NCI-H1417 (cell line): ENCODE data around the gene TRAF7.

Experiments
- DNase-seq, 3 experiments: peaks; one replicate each; lab custom pipeline; 2025; lab: John Stamatoyannopoulos, UW

The TRAF7 gene

DNA sequence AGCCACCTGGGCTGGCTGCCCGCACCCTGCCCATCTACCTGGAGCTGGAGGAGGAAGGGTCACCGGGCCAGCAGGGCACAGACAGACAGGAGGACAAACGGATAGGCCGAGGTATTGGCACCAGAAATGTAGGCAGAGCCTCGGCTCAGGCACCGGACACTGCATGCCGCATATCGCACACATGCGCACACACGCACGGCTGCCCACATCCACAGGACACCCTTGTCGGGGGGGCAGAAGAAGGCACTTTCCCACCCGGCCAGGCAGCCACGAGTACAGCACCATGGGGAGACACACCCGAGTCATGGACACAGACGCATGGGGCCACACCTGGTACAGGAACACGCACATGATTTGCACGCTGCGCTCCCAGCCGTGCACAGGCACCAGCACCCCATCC is 26.4 kb downstream of the TRAF7 start:
- DNase-seq = no peak

DNA sequence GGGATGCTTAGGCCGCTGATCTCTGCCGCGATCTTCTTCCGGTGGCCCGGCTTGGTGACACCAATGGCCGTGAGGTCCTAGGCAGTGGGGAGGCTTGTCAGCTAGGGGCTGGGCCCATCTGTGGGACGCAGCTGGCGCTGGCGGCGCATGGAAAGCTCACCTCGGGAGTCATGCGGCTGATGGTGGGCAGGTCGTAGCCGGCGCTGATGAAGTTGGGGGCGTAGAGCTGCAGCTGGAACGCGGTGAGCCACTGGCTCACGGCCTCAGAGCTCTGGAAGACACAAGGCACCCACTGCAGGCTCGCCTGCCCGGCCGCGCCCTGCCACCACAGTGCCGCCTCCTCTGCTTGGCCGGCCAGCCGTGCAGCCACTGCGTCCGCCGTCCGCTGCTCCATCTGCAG is 28.1 kb downstream of the TRAF7 start:
- no peak for DNase-seq

DNA sequence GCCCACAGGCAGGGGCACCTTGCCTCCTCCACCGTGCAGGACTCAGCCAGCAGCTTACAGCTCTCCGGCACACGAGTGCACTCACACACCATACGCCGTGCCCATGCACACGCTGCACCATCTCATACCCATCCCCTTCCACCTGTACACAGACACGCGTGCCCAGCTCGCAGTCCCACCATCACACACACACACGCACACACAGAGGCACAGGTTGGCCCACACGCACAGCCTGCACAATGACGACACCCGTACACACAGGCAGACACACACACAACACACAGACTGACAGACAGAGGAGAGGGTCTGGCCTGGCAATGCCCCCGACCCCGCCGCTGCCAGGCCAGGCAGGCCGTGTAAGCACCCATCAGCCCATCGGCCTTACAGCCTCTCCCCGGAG is 28.8 kb downstream of the TRAF7 start:
- no peak for DNase-seq

DNA sequence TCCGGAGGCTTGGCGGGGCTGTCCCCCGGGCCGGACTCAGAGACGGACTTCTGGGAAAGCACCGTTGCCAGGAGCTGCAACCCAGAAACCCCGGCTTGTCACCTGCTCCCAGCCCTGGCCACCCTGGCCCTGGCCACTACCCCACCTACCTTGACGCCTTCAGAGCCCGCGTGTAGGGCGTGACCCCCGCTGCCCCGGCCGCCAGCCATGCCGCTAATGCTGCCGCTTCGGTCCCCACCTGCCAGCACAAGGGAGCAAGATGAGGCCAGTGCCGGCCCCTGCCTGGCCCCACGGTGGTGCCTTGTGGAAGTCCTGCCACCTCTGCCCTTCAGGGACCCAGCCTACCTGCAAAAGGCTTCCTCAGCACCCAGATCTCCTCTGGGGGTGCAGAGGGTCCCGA is 29.4 kb downstream of the TRAF7 start:
- DNase-seq = no peak

DNA sequence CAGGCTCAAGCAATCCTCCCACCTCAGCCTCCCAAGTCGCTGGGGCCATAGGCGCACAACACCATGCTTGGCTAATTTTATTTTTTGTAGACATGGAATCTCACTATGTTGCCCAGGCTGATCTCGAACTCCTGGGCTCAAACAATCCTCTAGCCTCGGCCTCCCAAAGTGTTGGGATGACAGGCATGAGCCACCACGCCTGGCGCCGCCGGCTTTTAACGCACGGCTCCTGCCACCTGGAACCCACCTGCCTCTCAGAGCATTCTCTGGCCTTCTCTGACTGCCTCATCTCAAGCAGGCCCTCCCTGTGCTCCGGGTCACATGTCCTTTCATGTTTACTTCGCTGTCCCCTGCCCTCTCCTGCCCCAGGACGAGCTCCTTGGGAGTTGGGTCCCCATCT is 30.5 kb downstream of the TRAF7 start:
- no peak for DNase-seq

DNA sequence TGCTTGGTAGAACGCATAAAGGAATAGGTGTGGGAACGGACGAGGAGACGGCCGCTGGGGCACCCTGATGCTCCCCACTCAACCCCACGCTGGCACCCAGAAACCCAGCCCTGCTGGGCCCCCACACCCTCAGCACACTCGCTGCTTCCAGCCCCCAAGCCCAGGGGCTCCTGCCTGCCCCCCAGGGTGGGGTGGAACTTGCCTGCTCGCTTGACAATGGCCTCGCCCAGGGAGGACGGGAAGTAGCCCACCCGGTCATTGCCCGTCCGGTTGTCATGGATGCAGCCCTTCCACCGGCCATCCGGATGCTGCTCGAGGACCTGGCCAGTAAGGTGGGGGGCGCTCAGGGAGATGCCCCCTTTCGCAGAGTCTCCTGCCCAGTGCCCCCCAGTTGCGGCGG is 30.9 kb downstream of the TRAF7 start:
- no peak for DNase-seq

DNA sequence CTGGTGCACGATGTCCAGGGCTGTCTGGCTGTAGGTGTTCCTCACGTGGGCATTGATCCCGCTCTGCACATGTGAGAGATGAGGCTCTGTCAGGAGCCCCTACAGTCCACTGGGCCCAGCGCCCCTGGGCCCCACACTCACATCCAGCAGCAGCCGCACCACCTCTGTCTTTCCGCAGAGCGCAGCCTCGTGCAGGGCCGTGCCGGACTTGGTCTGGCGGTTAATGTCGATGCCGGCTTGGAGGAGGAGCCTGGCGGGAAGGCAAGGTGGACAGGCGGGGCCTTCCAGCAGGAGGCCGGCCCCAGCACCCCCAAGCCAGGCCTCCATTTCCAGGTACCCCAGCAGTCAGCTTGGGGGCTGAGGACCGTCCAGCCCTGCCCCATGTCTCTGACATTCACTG is 31.6 kb downstream of the TRAF7 start:
- DNase-seq = no peak

DNA sequence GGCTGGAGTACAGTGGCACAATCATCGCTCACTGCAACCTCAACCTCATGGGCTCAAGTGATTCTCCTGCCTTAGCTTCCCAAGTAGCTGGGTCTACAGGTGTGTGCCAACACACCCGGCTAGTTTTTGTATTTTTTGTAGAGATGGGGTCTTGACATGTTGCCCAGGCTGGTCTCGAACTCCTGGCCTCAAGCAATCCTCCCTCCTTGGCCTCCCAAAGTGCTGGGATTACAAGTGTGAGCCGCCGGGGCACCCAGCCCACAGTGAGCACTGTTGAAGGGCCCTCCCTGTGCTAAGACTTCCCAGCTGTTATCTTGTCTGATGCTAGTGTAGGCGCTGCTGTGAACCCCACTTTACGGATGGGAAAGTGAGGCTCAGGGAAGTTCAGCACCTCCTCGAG is 32.8 kb downstream of the TRAF7 start:
- no peak for DNase-seq

DNA sequence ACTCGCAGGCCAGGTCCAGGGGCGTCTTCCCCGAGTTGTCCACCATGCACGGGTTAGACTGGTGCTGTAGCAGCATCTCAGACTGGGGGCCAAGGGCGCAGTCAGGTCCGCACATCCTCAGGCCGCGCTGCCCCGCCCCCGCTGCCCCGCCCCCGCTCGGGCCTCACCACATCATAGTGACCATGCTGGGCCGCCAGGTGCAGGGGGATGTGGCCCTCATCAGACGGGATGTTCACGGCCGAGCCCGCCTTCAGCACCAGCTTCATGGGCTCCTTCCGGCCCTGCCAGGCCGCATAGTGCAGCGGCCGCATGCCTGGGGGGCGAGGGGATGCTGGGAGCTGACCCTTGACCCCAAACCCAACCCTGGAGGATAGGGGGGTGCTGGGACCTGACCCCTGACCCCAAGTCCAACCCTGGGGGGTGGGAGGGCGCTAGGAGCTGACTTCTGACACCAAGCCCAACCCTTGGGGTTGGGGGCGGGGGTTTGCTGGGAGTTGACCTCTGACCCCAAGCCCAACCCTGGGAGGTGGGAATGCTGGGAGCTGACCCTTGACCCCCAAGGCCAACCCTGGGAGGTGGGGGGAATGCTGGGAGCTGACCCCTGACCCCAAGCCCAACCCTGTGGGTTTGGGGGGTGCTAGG is 33.8 kb downstream of the TRAF7 start:
- no peak for DNase-seq

DNA sequence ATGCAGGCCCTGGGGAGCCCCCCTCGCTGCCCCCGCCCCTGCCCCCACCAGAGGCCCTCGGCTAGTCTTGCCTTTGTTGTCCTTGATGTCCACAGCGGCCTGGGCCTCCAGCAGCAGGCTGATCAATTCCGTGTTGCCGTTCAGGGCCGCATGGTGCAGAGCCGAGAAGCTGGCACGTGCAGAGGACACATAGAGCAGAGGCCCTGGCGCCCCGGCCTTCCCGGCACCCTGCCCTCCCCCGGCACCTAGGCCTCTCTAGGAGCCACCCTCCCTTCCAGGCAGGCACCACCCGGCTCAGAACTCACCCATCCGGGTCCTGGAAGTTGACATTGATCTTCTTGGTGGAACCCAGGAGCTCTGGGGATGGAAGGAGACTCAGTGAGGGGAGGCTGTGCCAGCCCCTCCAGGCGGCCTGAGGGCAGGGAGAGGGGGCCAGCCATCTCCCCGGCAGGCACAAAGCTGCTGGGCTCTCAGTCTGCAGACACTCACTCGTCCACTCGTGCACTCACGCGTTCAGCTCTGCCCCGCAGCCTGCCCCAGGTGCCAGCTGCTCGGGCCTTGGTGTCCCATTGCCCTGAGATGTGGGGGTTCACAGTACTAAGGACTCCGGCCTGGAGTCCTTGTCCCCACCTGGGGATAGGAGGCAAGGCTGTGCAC is 34.5 kb downstream of the TRAF7 start:
- no peak for DNase-seq

DNA sequence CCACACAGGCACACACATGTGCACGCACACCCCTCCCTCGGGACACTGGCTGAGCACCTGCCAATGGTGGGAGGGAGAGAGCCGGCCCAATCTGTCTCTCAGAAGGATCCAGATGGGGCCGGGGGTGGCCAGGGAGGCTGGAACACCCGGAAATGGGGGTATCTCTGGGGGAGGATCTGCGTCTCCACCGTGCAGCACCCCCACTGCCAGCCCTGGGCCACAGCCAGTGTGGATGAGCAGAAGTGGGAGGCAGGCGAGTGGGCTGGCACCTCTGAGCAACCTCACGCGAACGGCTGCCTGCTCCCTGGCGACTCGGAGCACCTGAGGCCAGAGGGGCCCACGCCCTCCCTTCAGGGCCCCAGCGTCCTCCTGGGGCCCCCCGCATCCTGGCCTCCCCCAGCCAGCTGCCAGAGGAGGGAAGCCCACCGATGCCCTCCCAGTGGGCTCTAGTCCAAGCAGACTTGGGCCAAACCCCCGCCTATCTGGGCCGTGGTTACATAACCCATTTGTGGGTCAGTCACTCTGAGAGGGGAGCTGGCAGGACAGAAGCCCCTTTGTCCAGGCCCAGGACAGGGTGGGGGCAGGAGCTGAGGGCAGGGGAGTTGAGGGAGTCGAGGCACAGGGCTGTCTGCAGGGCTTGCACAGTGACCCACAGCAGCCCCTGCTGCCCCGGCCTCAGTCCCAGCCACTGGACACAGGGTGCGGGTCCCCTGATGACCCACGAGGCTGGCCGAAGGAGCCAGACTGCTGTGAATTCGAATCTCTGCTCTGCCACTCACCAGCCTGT is 35.3 kb downstream of the TRAF7 start:
- DNase-seq = no peak

DNA sequence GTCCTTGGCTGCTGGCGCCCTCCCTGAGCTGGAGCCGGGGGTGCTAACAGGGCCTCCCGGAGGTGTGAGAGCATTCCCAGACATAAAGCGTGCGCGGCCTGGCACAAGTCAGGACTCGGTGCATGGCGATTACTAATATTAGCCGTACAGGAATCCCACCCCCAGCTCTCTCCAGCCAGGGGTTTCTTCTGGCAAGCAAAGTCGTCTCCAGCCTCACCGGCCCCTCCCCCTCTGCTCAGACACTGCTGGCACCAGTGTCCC is 35.8 kb downstream of the TRAF7 start:
- DNase-seq = no peak

DNA sequence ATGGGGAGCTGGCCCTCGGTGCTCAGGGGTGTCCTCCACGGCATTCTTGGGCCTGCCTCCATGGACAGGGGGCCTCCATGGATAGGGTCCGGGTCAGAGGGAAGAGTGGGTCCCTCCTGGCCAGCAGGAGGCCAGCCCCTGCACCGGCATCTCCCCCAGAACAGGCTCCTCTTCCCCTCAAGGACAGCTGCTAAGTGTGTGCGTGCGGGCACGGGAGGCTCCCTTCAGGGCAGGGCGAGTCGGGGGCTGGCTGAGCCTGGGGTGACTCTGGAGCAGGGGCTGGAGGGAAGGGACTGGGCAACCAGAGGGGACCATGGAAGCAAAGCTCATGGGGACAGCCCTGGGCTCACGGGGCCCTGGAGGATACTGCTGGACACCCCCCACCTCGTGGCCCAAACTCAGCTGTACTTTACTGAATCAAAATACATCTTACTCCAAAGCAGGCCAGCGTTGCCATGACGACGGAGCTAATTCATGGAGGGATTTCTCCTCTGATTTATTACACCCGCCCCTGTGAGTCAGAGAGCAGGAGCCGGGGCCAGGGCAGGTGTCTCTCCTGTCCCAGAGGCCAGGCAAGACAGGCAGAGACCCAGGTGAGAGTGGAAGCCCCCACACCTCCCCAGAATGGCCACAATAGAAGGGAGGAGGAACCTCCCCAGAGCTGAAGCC is 38.7 kb downstream of the TRAF7 start:
- peak in 2 of 3 experiments; percentile 37 to 73 for DNase-seq

DNA sequence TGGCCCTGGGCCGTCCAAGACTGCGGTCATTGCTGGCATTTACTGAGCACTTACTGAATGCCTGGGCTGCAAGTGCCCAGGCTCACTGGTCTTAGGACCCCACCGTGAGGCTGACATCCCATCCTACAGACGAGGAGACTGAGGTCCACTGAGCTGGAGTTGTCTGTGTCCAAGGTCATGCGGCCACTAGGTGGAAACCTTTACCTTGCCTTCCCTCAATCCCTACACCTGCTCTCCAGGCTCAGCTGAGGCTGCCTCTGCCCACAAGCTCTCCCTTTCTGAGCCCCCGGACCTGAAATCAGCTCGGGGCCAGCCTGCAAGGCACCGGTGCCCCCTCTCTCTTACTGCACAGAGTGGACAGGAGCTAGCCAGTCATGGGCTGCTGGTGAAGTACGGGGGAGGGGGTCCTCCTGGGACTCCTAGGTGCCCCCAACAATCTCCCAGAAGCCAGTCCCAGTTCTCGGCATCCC is 39.3 kb downstream of the TRAF7 start:
- DNase-seq = peak; percentile 64 to 82 (median 74)

DNA sequence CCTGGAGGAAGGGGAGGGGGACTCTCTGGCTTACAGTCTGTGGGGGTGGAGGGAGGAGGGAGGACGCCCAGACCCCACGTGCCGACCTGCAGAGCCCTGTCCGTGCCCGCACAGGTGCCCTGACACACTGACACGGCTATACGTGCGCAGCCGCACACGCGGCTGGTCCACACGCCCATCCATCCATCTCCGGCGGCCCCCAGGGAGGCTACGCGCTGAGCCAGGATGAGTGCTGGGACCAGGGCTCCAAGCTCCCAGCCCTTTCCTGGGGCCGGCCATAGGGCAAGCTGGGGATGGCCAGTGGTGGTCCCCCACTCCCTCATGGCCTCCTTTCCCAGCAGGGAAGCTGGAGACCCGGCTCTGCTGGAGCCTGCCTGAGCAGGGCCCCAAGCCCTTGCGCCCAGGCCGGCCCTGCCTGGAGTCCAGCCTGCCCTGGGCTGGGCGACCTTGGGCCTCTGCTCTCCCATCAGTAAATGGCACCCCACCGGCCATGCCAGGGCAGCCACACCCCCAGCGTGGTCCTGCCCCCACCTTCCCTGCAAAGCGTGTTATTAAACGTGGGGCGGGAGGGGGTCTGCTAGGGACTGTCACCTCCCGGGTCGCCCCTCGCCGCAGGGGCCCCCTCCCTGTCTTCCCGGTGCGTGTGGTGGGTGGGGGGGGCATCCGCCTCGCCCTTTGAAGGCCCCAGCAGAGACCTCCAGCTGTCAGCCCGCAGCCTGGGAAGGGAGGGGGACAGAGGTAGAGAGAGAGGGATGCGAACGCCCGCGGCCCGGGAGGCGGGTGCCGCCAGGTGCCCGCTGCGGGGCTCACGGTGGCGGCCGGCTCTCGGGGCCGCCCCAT is 40.0 kb downstream of the TRAF7 start:
- DNase-seq = peak in 1 of 3 experiments; percentile 37

DNA sequence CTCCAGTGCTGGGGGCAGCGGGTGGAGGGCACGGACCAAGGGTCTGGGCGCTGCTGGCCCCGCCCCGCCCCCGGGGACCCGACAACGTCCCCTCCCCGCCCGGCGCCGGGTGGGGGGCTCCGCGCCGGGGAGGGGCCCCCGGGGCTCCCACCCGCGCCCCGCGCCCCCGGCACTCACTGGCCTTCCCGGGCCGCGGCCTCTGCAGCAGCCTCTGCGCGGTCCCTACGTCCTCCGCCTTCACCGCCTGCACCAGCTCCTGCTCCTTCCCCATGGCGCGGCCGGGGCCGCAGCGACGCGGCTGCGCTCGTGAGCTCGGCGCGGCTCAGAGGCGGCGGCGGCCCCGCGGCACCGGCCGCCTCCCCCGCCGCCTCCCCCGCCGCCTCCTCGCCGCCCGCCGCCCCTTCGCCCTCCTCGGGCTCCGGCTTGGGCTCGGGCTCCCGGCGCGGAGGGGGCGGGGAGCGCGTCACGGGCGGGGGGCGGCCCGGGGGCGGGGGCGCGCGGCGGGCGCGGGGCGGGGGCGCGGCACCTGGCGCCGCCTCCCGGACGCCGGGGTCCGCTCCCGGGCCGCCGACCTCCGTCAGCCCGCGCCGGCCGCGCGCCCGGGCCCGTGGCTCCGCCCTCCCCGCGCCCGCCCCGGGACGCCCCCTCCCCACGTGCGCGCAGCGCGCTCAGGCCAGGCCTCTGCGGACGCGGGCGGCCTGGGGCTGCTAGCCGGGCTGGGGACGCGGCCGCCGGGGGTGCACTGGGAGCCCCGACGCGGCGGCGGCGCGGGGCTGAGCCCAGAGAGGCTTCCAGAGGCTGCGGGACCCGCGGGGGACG is 40.8 kb downstream of the TRAF7 start, which contains the start of gene CASKIN1:
TSS of gene CASKIN1 (minus strand) at position 444 of the 819 bp plus-strand sequence. CDS start at position 271, 173 bp downstream.
- DNase-seq = peak; percentile 31 to 52 (median 45)

DNA sequence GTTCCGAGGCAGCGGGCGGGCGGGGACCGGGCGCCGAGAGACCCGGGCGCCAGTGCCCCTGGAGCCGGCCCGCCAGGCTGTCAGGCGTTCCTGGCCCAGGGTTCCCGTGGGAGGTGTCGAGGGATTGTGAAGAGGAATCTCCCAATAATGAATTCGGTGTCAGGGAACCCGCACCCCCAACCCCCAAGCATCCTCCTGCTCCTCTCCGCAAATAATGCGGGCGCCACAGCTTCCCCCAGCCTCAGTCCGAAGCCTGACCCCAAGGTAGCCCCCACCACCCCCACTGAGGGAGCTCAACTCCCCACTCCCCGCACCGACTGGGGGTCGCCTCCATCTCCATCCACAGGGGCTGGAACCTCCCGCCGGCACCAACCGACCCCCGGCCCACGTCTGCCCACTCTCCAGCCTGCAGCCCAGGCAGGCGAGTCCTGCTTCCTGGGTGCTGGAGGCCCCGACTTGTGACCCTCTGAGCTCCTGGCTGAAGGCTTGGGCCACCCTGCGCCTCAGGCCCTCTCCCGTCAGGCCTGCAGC is 41.5 kb downstream of the TRAF7 start:
- DNase-seq = no peak

DNA sequence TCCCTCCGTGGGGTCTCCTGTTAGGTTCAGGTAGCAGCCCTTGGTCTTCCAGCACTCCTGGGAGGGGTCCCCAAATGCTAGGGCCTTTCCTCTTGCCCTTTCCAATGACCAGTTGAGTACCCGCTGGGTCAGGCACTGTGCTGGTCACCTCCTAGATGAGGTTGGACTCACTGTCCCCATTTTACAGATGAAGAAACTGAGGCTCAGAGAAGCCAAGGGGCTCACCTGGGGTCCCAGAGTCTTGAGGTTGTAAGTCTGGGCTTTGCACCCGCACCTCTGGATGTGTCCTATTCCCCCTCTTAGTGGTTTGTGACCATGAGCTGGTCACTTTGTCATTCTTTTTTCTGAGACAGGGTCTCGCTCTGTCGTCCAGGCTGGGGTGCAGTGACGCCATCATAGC is 42.2 kb downstream of the TRAF7 start:
- no peak for DNase-seq

DNA sequence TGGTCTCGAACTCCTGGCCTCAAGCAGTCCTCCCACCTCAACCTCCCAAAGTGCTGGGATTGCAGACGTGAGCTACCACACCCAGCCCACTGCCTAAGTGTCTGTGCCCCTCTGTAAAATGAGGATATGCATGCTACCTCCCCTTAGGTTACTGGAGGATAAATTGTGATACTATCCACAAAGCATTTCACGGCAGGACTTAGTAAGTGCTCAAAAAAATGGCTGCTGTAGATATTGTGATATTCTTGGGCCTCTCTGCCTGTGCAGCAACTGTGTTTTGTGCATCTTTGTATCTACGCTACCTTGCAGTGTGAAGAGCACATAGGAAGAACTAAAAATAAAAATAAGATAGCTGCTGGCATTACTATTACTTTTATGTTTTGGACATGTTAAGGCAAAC is 42.7 kb downstream of the TRAF7 start:
- DNase-seq = no peak

DNA sequence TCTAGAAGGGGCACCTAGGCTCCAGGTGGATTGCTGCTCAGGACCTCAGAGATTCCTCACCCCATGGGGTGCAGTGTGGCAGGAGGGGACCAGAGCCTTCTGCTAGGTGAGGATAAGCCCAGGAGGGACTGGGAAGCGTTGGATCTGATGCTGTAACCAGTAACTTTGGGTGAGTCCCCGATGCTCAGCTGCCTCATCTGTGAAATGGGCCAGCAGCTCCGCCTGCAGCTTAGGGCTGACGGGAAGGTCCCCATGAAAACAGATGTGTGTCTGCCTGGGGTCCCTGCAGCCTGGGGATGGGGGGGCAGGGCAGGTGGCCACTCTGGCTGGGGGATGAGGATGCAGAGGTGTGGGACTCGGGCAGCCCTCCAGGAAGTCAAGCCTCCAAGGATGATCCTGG is 43.5 kb downstream of the TRAF7 start:
- DNase-seq = no peak
